HL-60 (cell line): ENCODE results near the gene QPCT.

ENCODE experiments used
- DNase-seq, 2 experiments: peaks; one replicate each; pipeline ENCODE4 v3.0.0-alpha.2; 2010 to 2020; ENCODE audit warnings: low read depth in 1 of 2, low spot score in 1 of 2
- H3K27ac ChIP-seq: fragments of 250-450 bp; sonication (Bioruptor Pico); replicated peaks from 2 replicates; pipeline ENCODE4 v1.5.1; 2020; ENCODE audit warnings: mild to moderate bottlenecking, moderate library complexity
- H3K27me3 ChIP-seq: fragments of 250-450 bp; sonication (Bioruptor Pico); 2 replicates; pipeline ENCODE4 v1.5.1; 2021; ENCODE audit warnings: mild to moderate bottlenecking, moderate library complexity; ENCODE audit not compliant: insufficient read depth, poor library complexity, severe bottlenecking
- H3K4me3 ChIP-seq: replicated peaks from 2 replicates; pipeline ENCODE4 v1.5.1; 2011; ENCODE audit warnings: mild to moderate bottlenecking, control low read depth, low read length; ENCODE audit not compliant: insufficient read depth
- CTCF ChIP-seq: IDR thresholded peaks from one replicate; pipeline ENCODE4 v1.5.1; 2011; ENCODE audit warnings: low read length, control low read depth, inconsistent platforms; ENCODE audit not compliant: insufficient read depth
- GABPA ChIP-seq: IDR thresholded peaks from 2 replicates; pipeline ENCODE4 v1.6.1; 2012; ENCODE audit warnings: low read depth
- POLR2AphosphoS5 ChIP-seq: IDR thresholded peaks from 2 replicates; pipeline ENCODE4 v1.6.1; 2012; ENCODE audit warnings: low read depth
- REST ChIP-seq: IDR thresholded peaks from 2 replicates; pipeline ENCODE4 v1.6.1; 2012; ENCODE audit warnings: low read depth; ENCODE audit not compliant: insufficient replicate concordance
- SPI1 ChIP-seq: IDR thresholded peaks from 2 replicates; pipeline ENCODE4 v1.6.1; 2012; ENCODE audit warnings: low read depth, mild to moderate bottlenecking, borderline replicate concordance

QPCT gene

GRCh38 chr2:37357530-37357929 lies 13.1 kb downstream of the QPCT start:
- Histone ChIP-seq H3K27ac (no peak overlapping the region), H3K4me3 (no peak overlapping the region), H3K27me3 (no peaks in the 10 kb centered on the region)
- TF ChIP-seq SPI1: no peak
- no peak for TF ChIP-seq CTCF
- no peak for TF ChIP-seq GABPA
- no peak for TF ChIP-seq POLR2AphosphoS5
- no peak for TF ChIP-seq REST
- DNase-seq: no peak

GRCh38 chr2:37358466-37358865 lies 14.0 kb downstream of the QPCT start:
- Histone ChIP-seq H3K27ac (no peak overlapping the region), H3K27me3 (no peaks in the 10 kb centered on the region), H3K4me3 (no peak overlapping the region)
- TF ChIP-seq CTCF: no peak
- TF ChIP-seq REST: no peak
- TF ChIP-seq POLR2AphosphoS5: no peak
- TF ChIP-seq SPI1: no peak
- TF ChIP-seq GABPA: no peak
- DNase-seq: no peak

GRCh38 chr2:37361216-37361815 lies 16.9 kb downstream of the QPCT start:
- TF ChIP-seq CTCF (no peak), REST (no peak), GABPA (no peak), POLR2AphosphoS5 (no peak), SPI1 (no peak)
- H3K27ac ChIP-seq: no peak overlapping the region
- H3K27me3 ChIP-seq: no peaks in the 10 kb centered on the region
- H3K4me3 ChIP-seq: no peak overlapping the region
- no peak for DNase-seq
